HG03095 (cell line): ENCODE data around the gene AP1S1.

ENCODE experiments used
- ATAC-seq: cut with Tn5 transposase; IDR thresholded peaks from one replicate; pipeline ENCODE4 v1.9.1; 2021; ENCODE audit warnings: moderate library complexity; ENCODE audit not compliant: unreplicated experiment

Gene AP1S1

GRCh38 chr7:101156277-101156676 lies 2.0 kb downstream of the AP1S1 start:
- no peak for ATAC-seq

GRCh38 chr7:101156866-101157589 lies 2.8 kb downstream of the AP1S1 start:
- ATAC-seq = no peak

- no peak for ATAC-seq
These were observed 5.7 kb downstream of the AP1S1 start for GRCh38 chr7:101159696-101160674.

GRCh38 chr7:101160910-101161309 lies 6.6 kb downstream of the AP1S1 start:
- ATAC-seq = no peak

GRCh38 chr7:101161692-101162471 lies 7.6 kb downstream of the AP1S1 start:
- no peak for ATAC-seq

- ATAC-seq = no peak
These were observed 8.4 kb downstream of the AP1S1 start for GRCh38 chr7:101162551-101163278.

- ATAC-seq = no peak
These were observed 9.2 kb downstream of the AP1S1 start for GRCh38 chr7:101163279-101164070.

- ATAC-seq = no peak
These were observed 10.0 kb downstream of the AP1S1 start for GRCh38 chr7:101164071-101164840.

GRCh38 chr7:101165075-101165957 lies 11.0 kb downstream of the AP1S1 start, which contains the start of gene VGF:
Gene VGF (minus strand): TSS chr7:101165569. CDS start chr7:101164843, 726 bp downstream.
- no peak for ATAC-seq

GRCh38 chr7:101165958-101166647 lies 11.8 kb downstream of the AP1S1 start:
- ATAC-seq = no peak

- no peak for ATAC-seq
These were observed 12.3 kb downstream of the AP1S1 start for GRCh38 chr7:101166648-101166908.

- ATAC-seq = no peak
These were observed 12.8 kb downstream of the AP1S1 start for GRCh38 chr7:101166909-101167644.

- no peak for ATAC-seq
These were observed 13.6 kb downstream of the AP1S1 start for GRCh38 chr7:101167645-101168411.

- ATAC-seq = no peak
These were observed 14.3 kb downstream of the AP1S1 start for GRCh38 chr7:101168412-101169049.

GRCh38 chr7:101169110-101169837 lies 15.0 kb downstream of the AP1S1 start:
- no peak for ATAC-seq
